ENCODE results near the gene RIOK2.
A peak's percentile ranks its signal among the peaks of the same experiment; 100 is the strongest.
"Not testable (repeated sequence)": the region's sequence is repeated elsewhere in the genome, so short reads cannot be mapped to it uniquely, and the experiment has no call there.

Gene RIOK2

GRCh38 chr5:97208714-97209113, 25.7 kb upstream of the RIOK2 start:
- H4K20me1 ChIP-seq: no peaks in the 10 kb centered on the region
- no peaks in the 10 kb centered on the region for H3K4me1 ChIP-seq
- TF ChIP-seq Cebpa-rat (IDR thresholded peaks at IDR 0.05): no peak
- no peak overlapping the region for H3K27ac ChIP-seq
- peaks cover 21 to 43% (median 30%) of the 10 kb centered on the region in 11 experiments for H3K9me3 ChIP-seq (replicated peaks in 1 of 11)
- H3K4me3 ChIP-seq: no peak overlapping the region
- no peak overlapping the region for H3K9ac ChIP-seq
- H3K27me3 ChIP-seq: no peaks in the 10 kb centered on the region
- H3K36me3 ChIP-seq: no peaks in the 10 kb centered on the region
- H3K4me2 ChIP-seq: no peak overlapping the region

- Histone ChIP-seq H3K9ac (no peak overlapping the region), H4K20me1 (no peaks in the 10 kb centered on the region), H3K9me3 (replicated peaks in 1 of 11) (peaks cover 17 to 38% (median 25%) of the 10 kb centered on the region in 11 experiments), H3K4me3 (no peak overlapping the region), H3K4me2 (no peak overlapping the region), H3K36me3 (no peaks in the 10 kb centered on the region), H3K4me1 (no peaks in the 10 kb centered on the region), H3K27me3 (no peaks in the 10 kb centered on the region), H3K27ac (no peak overlapping the region)
- TF ChIP-seq Cebpa-rat (IDR thresholded peaks at IDR 0.05): no peak
Observed at GRCh38 chr5:97208184-97208713, 25.2 kb upstream of the RIOK2 start.

- Histone ChIP-seq H3K4me2 (peak overlapping the region; percentile 41 to 86 (median 65)), H3K27ac (peak overlapping the region in 10 of 11 experiments; percentile 34 to 86 (median 76); a peak in 15 of 22 replicates), H4K20me1 (no peaks in the 10 kb centered on the region)
Observed at GRCh38 chr5:97194366-97194765, 11.3 kb upstream of the RIOK2 start.

DNA sequence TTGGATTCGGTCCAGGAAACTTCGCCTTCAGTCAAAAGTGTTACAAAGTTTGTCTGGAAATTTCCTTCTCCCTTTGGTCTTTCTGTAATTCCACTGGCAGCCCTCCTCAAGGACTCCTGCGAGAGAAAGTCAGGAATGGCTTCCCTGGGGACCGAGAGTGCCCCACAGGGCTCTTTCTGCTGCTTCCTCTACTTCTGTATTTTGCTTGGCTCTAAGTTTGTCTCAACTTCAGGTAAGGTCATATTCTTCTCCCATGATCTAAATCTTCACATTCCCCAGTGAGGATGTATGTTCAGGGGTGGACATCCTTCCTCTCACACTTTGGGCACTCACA, 10.3 kb upstream of the RIOK2 start:
- Histone ChIP-seq H3K36me3 (no peaks in the 10 kb centered on the region; a peak in 1 of 22 replicates), H3K9me3 (replicated peaks in 1 of 11) (peaks cover 35 to 69% (median 55%) of the 10 kb centered on the region in 11 experiments), H3K4me1 (peaks cover 20 to 29% (median 27%) of the 10 kb centered on the region in 10 experiments), H3K27ac (peak overlapping the region in 10 of 11 experiments; percentile 39 to 86 (median 76); a peak in 19 of 22 replicates), H3K4me2 (peak overlapping the region; percentile 31 to 86 (median 69); a peak in 20 of 22 replicates), H3K4me3 (peak overlapping the region in 7 of 10 experiments; percentile 7 to 49 (median 15); a peak in 8 of 20 replicates), H3K27me3 (no peaks in the 10 kb centered on the region), H3K9ac (peak overlapping the region in 9 of 11 experiments; percentile 25 to 70 (median 60); a peak in 13 of 22 replicates), H4K20me1 (no peaks in the 10 kb centered on the region)
- TF ChIP-seq Cebpa-rat (IDR thresholded peaks at IDR 0.05): no peak

More at GRCh38 chr5:97194366-97194765, 11.3 kb upstream of the RIOK2 start:
- Histone ChIP-seq H3K9me3 (replicated peaks in 1 of 11) (peaks cover 35 to 62% (median 51%) of the 10 kb centered on the region in 11 experiments), H3K9ac (peak overlapping the region in 1 of 11 experiments; percentile 2; a peak in 1 of 22 replicates), H3K36me3 (no peaks in the 10 kb centered on the region; a peak in 1 of 22 replicates), H3K4me3 (peak overlapping the region in 3 of 10 experiments; percentile 0 to 21 (median 3); a peak in 1 of 20 replicates), H3K27me3 (no peaks in the 10 kb centered on the region), H3K4me1 (peaks cover 21 to 29% (median 27%) of the 10 kb centered on the region in 10 experiments)
- TF ChIP-seq Cebpa-rat (IDR thresholded peaks at IDR 0.05): no peak

DNA sequence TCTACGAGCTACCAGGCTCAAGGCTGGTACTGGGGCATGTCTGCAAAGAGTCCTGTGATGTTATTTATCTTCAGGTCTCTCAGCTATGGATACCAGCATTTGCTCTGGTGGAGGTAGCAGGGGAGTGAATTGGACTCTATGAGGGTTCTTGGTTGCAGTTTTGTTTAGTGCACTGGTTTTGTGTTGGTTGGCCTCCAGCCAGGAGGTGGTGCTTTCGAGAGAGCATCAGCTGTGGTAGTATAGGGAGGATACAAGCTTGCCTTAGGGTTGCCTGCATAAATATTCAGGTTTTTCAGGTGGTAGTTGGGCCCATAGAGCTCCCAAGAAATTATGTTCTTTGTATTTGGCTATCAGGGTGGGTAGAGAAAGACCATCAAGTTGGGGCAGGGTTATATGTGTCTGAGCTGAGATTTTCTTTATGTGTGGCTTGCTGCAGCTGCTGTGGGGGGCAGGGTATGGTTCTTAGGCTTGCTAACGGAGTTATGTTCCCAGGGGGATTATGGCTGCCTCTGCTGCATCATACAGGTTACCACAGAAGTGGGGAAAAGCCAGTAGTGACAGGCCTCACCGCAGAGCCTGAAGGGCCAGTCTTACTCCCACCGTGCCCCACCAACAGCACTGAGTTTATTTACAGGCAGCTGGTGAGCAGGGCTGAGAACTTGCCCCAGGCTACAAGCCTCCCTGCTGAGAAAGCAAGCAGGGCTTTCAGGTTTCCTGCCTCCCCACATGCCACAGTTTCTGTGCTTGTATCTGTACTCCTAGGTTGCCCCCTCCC, 9.7 kb upstream of the RIOK2 start:
- Histone ChIP-seq H3K27ac (peak overlapping the region in 10 of 11 experiments; percentile 39 to 86 (median 76); a peak in 19 of 22 replicates), H3K9ac (peak overlapping the region in 9 of 11 experiments; percentile 25 to 70 (median 60); a peak in 13 of 22 replicates), H3K27me3 (no peaks in the 10 kb centered on the region), H3K9me3 (replicated peaks in 1 of 11) (peaks cover 35 to 71% (median 55%) of the 10 kb centered on the region in 11 experiments), H4K20me1 (no peaks in the 10 kb centered on the region), H3K4me2 (peak overlapping the region; percentile 31 to 86 (median 69); a peak in 20 of 22 replicates), H3K4me3 (peak overlapping the region in 8 of 10 experiments; percentile 7 to 49 (median 20); a peak in 10 of 20 replicates), H3K4me1 (peaks cover 20 to 29% (median 27%) of the 10 kb centered on the region in 10 experiments), H3K36me3 (no peaks in the 10 kb centered on the region; a peak in 1 of 22 replicates)
- TF ChIP-seq Cebpa-rat (IDR thresholded peaks at IDR 0.05): peak in 1 of 11 experiments; percentile 41; a peak in 1 of 22 replicates

DNA sequence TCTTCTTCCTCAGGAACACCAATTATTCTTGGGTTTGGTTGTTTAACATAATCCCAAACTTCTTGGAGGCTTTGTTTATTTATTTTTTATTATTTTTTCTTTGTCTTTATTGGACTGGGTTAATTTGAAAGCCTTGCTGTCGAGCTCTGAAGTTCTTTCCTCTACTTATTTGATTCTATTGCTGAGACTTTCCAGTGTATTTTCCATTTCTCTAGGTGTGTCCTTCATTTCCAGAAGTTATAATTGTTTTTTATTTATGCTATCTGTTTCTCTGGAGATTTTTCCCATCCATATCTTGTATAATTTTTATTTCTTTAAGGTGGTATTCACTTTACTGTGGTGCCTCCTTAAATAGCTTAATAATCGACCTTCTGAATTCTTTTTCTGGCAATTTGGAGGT, 8.8 kb upstream of the RIOK2 start:
- Histone ChIP-seq H3K4me3 (peak overlapping the region in 3 of 10 experiments; percentile 7 to 49 (median 15); a peak in 3 of 20 replicates), H3K36me3 (no peaks in the 10 kb centered on the region; a peak in 1 of 22 replicates), H4K20me1 (no peaks in the 10 kb centered on the region), H3K4me2 (peak overlapping the region in 6 of 11 experiments; percentile 61 to 86 (median 72); a peak in 10 of 22 replicates), H3K9ac (peak overlapping the region in 4 of 11 experiments; percentile 59 to 70 (median 64); a peak in 3 of 22 replicates), H3K27me3 (no peaks in the 10 kb centered on the region), H3K9me3 (replicated peaks in 1 of 11) (peaks cover 35 to 71% (median 55%) of the 10 kb centered on the region in 11 experiments), H3K27ac (peak overlapping the region in 8 of 11 experiments; percentile 67 to 86 (median 76); a peak in 11 of 22 replicates), H3K4me1 (peaks cover 20 to 29% (median 27%) of the 10 kb centered on the region in 10 experiments)
- TF ChIP-seq Cebpa-rat (IDR thresholded peaks at IDR 0.05): no peak

DNA sequence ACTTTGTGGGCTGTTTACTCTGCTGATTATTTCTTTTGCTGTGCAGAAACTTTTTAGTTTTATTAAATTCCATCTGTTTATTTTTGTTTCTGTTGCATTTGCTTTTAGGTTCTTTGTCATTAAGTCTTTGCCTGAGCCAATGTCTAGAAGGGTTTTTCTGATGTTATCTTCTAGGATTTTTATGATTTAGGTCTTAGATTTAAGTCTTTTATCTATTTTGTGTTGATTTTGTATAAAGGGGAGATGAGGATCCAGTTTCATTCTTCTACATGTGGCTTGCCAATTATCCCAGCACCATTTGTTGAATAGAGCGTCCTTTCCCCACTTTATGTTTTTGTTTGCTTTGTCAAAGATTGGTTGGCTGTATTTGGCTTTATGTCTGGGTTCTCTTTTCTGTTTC, 6.5 kb upstream of the RIOK2 start:
- not testable (repeated sequence) for H3K36me3 ChIP-seq, H3K27ac ChIP-seq, H3K9ac ChIP-seq, H3K4me2 ChIP-seq, H3K4me3 ChIP-seq, H4K20me1 ChIP-seq, H3K27me3 ChIP-seq
- H3K9me3 ChIP-seq (replicated peaks in 1 of 11): peaks cover 35 to 66% (median 56%) of the 10 kb centered on the region in 11 experiments
- peaks cover 17 to 26% (median 24%) of the 10 kb centered on the region in 10 experiments for H3K4me1 ChIP-seq

DNA sequence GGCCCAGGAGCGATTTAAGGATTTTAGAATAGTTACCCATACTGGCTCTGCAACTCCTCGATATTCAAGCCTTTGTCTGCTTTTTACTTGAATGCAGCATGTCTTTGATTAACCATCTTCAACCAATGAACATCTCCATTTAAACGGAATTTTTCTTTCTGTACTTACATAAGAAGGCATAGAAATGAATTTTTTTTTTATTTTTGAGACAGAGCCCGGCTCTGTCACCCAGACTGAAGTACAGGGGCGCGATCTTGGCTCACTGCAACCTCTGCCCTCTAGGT, 825 bp upstream of the RIOK2 start:
- peak overlapping the region; percentile 89 to 98 (median 94) for H3K27ac ChIP-seq
- H3K9ac ChIP-seq: peak overlapping the region; percentile 86 to 94 (median 89); a peak in 21 of 22 replicates
- H3K36me3 ChIP-seq: peaks cover 7 to 24% (median 13%) of the 10 kb centered on the region in 11 experiments; a peak in 21 of 22 replicates
- no peaks in the 10 kb centered on the region for H3K27me3 ChIP-seq
- H4K20me1 ChIP-seq: peaks cover 0 to 29% (median 10%) of the 10 kb centered on the region in 11 experiments; a peak in 11 of 22 replicates
- peaks cover 0 to 20% (median 12%) of the 10 kb centered on the region in 11 experiments; a peak in 14 of 22 replicates for H3K9me3 ChIP-seq (replicated peaks in 1 of 11)
- peak overlapping the region; percentile 43 to 97 (median 92) for H3K4me2 ChIP-seq
- H3K4me3 ChIP-seq: peak overlapping the region; percentile 73 to 88 (median 80); a peak in 19 of 20 replicates
- TF ChIP-seq Cebpa-rat (IDR thresholded peaks at IDR 0.05): no peak
- H3K4me1 ChIP-seq: peaks cover 20 to 29% (median 26%) of the 10 kb centered on the region in 10 experiments
